T-helper 2 cell (primary cell): ENCODE measurements around the gene MYCBPAP.

Experiments used
- DNase-seq, 5 experiments: peaks; one replicate each; pipeline versions ENCODE4 v3.0.0 to v3.0.0-alpha.2; 2012 to 2022

The MYCBPAP gene

DNA sequence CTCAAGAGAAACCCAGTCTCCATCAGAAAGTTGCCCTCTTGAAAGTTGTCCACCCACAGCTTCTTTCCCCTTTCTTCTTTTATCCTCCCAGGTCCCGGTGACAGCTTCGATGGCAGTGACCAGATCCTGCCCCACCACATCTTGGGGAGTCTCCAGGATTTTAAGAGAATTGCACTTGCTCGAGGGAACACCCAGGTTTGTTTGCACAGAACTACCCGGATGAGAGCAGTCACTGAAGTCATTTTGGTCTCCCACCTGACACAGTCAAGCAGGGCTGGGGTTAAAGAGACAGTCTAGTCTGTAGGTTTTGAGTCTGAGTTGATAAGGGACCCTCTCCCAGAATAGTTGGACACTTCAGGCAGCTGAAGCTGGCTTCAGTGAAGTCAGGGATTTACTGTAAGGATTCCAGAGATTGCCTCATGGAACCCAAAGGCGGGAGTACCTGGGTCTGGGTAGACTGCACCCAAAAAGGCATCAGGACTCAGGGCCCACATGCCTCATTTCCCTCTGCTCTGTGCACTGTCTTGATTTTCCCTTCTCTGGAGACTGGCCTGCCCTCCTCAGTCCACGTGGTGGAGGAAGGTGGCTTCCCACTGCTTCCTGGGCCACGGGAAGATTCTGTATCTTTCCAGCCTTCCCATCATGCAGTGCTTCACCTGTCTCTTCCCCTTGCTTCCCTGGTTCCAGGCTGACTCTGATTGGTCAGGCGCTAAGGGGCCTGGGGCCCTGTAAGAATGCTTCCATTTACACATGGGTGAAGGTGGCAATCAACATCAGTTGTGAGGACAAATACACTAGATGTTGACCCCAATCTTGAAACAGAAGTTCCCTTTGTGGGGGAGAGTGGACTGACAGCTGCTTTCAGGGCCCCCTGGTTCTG, 9.5 kb downstream of the MYCBPAP start:
- no peak for DNase-seq

DNA sequence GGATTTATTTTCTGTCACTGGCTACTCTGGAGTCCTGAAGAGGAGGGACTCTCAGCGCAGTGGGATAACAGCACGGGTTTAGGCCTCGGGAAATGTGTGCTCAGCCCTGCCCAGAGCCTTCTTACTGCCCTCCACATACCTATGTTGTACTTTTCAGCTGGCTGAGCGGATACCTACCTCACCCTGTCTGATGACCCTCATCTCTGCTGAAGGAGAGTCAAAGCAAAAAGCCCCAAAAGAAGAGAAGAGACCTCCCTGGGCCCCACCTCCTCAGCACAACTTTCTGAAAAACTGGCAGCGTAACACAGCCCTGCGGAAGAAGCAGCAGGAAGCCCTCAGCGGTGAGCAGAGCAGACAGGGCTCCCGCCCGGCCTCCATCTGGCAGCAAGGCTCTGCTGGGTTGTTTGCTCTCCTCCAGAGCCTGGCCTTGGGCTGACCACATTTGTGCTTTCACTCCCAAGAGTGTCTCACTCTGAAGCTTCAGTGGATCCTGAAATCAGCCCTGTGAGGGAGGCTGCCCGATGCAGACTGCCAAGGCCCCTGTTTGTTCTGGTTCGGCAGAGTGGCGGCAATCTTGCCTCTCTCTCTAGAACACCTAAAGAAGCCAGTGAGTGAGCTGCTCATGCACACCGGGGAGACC, 10.3 kb downstream of the MYCBPAP start:
- DNase-seq, result no peak

- no peak for DNase-seq
Measured at GRCh38 chr17:50519141-50519834, 11.0 kb downstream of the MYCBPAP start.

GRCh38 chr17:50520483-50520882, 12.2 kb downstream of the MYCBPAP start:
- no peak for DNase-seq

DNA sequence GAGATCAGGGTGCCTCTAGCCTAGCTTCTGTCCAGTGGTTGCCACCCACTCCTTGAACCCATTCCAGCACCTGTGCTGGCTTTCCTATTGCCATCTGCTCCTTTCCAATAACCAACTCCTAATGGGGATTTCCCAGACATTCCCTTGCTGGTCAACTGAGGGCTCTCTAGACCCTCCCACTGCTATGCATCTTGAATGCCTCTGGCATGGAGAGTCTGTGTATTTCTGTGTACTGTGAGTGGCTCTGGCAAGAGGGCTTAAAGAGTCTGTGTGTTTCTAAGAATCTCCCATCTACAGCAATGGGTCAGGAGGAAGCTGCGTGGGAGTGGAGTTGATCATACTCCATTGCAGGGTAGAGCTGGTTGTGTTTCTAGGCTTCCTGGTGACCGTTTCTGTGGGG, 13.3 kb downstream of the MYCBPAP start:
- no peak for DNase-seq

DNA sequence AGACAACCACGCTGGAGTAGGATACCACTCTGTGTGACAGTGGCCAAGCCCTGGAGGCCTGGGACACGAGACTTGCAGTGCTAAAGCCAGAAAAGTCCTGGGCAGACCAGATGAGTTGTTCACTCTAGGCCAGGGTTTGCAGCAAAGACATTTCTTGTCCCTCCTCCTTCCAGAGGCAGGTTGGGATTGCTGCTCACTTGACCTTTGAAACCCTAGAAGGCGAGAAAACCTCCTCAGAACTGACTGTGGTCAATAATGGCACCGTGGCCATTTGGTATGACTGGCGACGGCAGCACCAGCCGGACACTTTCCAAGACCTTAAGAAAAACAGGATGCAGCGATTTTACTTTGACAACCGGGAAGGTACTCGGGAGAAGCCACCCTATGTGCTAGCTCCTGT, 14.5 kb downstream of the MYCBPAP start:
- no peak for DNase-seq

DNA sequence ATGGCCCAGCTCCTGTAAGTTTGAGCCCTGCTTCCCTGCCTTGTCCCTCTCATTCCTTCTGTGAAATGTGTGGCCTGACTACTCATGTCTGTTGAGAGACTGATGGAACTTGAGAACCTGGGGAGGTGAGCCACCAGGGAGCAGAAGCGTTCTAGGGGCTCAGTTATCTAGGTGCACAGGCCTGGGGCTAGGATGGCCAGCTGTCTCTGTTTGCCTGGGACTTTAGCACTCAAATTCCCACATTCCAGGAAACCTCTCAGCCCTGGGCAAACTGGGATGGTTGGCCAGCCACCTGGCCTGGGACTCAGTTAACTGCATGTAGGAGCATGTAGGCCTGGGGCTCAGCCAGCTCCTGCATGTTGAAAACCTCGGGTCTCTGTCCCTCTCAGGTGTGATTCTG, 15.0 kb downstream of the MYCBPAP start:
- no peak for DNase-seq

GRCh38 chr17:50524838-50525237, 16.6 kb downstream of the MYCBPAP start:
- DNase-seq, result no peak

GRCh38 chr17:50527155-50527762, 19.0 kb downstream of the MYCBPAP start:
- no peak for DNase-seq

DNA sequence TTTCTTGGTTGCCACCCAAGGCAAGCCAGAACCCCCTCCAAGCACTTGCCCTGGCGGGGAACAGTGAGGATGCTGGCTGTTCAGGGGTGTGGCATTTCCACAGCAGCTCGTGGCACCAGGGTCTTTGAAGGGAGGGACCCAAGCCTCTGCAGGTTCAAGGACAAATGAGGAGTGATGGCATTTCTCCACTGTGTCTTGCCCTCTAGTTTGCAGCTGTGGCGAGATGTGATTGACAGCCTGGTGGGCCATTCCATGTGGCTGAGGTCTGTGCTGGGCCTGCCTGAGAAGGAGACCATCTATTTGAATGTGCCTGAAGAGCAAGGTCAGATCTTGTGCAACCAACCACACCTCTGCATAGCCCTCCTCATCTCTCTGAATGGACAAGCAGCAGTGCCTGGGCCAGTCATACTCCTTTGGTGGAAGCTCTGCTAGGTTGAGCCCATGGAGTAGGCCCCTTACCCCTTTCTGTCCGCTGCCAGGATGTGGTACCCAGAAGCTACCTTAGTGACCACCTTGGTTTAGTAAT, 19.8 kb downstream of the MYCBPAP start:
- DNase-seq, result no peak

- no peak for DNase-seq
Measured at GRCh38 chr17:50529849-50530248, 21.6 kb downstream of the MYCBPAP start.

DNA sequence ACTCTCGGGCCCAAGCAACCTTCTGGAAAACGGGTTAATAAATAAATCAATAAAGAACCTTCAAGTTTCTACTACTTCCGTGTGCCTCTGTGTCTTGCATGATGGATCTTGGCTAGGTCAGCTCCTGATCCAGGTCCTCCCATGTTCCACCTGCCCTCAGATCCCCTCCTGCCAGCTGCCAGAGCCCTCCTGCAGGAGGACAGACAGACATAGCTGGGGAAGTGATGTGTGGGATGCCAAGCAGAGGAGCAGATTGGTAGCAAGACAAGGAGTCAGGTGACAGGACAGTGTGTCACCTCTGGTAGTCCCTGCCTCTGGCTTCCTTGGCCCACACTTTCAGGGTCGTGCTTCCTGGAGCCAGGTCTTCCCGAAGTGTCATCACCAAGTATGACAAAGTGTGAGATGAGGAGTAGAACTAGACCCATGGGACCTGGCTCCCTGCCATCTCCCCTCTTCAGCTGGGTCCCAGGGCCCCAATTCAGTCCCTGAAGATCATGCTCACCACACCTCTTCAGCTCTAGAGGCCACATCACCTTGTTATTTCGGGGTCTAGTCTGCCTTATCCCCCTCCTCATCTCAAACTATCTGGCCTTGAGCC, 23.3 kb downstream of the MYCBPAP start:
- no peak for DNase-seq

GRCh38 chr17:50532452-50533024, 24.3 kb downstream of the MYCBPAP start, which contains the start of gene EPN3:
TSS of gene EPN3 (plus strand) at chr17:50532735. CDS start at chr17:50536557, 3,822 bp downstream.
- DNase-seq, result no peak

DNA sequence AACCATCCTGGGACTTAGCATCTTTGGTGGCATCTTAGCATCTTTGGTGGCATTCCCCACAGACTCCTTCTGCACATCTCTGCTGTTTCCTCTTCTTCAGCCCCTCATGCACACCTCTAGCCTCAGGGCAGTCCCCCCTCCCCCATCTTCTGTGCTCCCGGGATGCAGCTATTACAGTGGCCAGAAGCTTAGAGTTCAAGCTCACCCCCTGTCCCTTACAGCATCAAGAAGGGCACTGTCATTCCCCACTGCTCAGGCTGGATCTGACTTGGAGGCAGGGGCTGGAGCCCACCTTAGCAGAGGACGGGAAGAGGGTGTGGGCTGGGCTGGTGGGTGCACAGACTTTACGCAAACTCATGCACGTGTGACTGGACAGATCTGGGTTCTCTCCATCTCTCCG, 24.9 kb downstream of the MYCBPAP start:
- DNase-seq, result no peak

DNA sequence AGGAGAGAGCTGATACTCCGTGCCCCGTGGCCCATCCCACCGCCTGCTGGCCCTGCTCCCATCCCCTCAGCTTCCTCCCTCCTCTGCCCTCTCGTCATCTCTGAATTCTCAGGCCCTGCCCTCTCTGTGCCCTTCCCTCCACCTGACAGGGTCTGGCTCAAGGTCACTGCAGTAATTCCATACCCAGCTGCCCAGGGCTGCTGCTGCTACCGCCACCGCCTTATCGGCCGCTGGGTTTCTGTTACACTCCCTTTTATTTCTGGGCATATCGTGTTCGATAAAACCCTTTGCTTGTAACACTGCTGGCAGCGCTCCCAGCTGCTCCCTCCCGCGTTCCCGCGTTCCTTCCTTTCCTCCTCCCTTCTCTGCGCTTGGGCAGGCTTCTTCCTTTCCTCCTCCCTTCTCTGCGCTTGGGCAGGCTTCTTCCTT, 25.5 kb downstream of the MYCBPAP start:
- no peak for DNase-seq

- DNase-seq, result no peak
Measured at GRCh38 chr17:50534222-50534978, 26.2 kb downstream of the MYCBPAP start.

DNA sequence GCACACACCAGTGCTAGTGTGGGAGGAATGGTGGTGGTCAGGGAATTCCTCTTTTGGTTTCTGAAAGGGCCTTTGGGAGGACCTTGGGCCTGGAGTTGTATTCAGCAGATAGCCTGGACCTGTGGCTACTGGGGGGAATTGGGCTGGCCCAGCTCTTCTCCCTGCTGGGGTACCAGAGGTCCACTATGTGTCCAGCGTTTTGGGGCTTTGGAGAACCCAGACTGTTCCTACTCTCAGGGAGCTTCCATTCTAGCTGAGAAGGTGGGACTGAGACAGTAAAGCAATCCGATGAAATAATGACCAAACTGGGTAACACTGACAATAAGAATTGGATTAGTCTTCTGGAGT, 26.7 kb downstream of the MYCBPAP start:
- no peak for DNase-seq

- no peak for DNase-seq
Measured at GRCh38 chr17:50535407-50535806, 27.2 kb downstream of the MYCBPAP start.

DNA sequence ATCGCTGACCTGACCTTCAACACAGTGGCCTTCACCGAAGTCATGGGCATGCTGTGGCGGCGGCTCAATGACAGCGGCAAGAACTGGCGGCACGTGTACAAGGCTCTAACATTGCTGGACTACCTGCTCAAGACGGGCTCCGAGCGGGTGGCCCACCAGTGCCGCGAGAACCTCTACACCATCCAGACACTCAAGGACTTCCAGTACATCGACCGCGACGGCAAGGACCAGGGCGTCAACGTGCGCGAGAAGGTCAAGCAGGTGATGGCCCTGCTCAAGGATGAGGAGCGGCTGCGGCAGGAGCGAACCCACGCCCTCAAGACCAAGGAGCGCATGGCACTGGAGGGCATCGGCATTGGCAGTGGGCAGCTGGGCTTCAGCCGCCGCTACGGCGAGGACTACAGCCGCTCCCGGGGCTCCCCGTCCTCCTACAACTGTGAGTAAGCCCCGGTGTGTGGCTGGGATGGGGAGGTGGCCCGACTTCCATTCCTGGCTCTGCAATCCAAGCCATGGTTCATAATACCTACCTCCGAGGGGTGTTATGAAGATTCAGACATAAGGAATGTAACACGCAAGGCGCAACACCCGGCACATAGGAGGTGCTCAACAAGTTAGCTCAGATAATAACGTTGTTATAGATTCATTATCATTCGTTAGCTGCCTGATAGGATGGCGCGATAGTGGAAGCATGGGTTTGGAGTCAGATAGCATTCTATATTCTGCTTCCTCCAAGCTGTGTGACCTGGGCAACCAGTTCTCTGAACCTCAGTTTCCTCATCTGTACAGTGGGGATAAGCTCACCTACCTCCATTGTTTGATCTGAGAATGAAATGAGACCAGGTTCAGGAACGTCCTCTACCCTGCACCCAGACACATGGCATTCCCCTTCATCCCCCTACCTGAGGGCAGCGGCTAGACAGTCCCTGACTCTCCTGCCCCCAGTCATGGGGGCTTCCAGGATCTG, 28.7 kb downstream of the MYCBPAP start:
- DNase-seq, result no peak
